HL-60 (cell line): ENCODE results near the gene C11orf16.
A peak's percentile ranks its signal among the peaks of the same experiment; 100 is the strongest.

Experiments used
- DNase-seq, 2 experiments: peaks; one replicate each; pipeline ENCODE4 v3.0.0-alpha.2; 2010 to 2020; ENCODE audit warnings: low read depth in 1 of 2, low spot score in 1 of 2
- H3K27ac ChIP-seq: fragments of 250-450 bp; sonication (Bioruptor Pico); replicated peaks from 2 replicates; pipeline ENCODE4 v1.5.1; 2020; ENCODE audit warnings: mild to moderate bottlenecking, moderate library complexity
- H3K27me3 ChIP-seq: fragments of 250-450 bp; sonication (Bioruptor Pico); 2 replicates; pipeline ENCODE4 v1.5.1; 2021; ENCODE audit warnings: mild to moderate bottlenecking, moderate library complexity; ENCODE audit not compliant: insufficient read depth, poor library complexity, severe bottlenecking
- H3K4me3 ChIP-seq: replicated peaks from 2 replicates; pipeline ENCODE4 v1.5.1; 2011; ENCODE audit warnings: mild to moderate bottlenecking, control low read depth, low read length; ENCODE audit not compliant: insufficient read depth
- CTCF ChIP-seq: IDR thresholded peaks from one replicate; pipeline ENCODE4 v1.5.1; 2011; ENCODE audit warnings: low read length, control low read depth, inconsistent platforms; ENCODE audit not compliant: insufficient read depth
- GABPA ChIP-seq: IDR thresholded peaks from 2 replicates; pipeline ENCODE4 v1.6.1; 2012; ENCODE audit warnings: low read depth
- POLR2AphosphoS5 ChIP-seq: IDR thresholded peaks from 2 replicates; pipeline ENCODE4 v1.6.1; 2012; ENCODE audit warnings: low read depth
- REST ChIP-seq: IDR thresholded peaks from 2 replicates; pipeline ENCODE4 v1.6.1; 2012; ENCODE audit warnings: low read depth; ENCODE audit not compliant: insufficient replicate concordance
- SPI1 ChIP-seq: IDR thresholded peaks from 2 replicates; pipeline ENCODE4 v1.6.1; 2012; ENCODE audit warnings: low read depth, mild to moderate bottlenecking, borderline replicate concordance

C11orf16 gene

GRCh38 chr11:8873741-8874405 is 58.9 kb downstream of the C11orf16 start:
- Histone ChIP-seq H3K4me3 (no peak overlapping the region), H3K27me3 (peaks cover 8% of the 10 kb centered on the region), H3K27ac (no peak overlapping the region)
- TF ChIP-seq SPI1 (peak; percentile 69), CTCF (no peak), POLR2AphosphoS5 (no peak), GABPA (no peak), REST (no peak)
- peak in 1 of 2 experiments; percentile 5 for DNase-seq

- TF ChIP-seq GABPA (no peak), SPI1 (no peak), REST (no peak), POLR2AphosphoS5 (no peak), CTCF (no peak)
- H3K4me3 ChIP-seq, result no peak overlapping the region
- peaks cover 8% of the 10 kb centered on the region for H3K27me3 ChIP-seq
- no peak for DNase-seq
- H3K27ac ChIP-seq, result no peak overlapping the region
Measured at GRCh38 chr11:8871962-8872361, 60.8 kb downstream of the C11orf16 start.

GRCh38 chr11:8871171-8871775 is 61.5 kb downstream of the C11orf16 start:
- Histone ChIP-seq H3K27ac (no peak overlapping the region), H3K27me3 (peaks cover 8% of the 10 kb centered on the region), H3K4me3 (peak overlapping the region; percentile 64)
- no peak for DNase-seq
- TF ChIP-seq POLR2AphosphoS5 (no peak), CTCF (no peak), SPI1 (no peak), GABPA (no peak), REST (no peak)
